Cardiac fibroblast (primary cell): Measurements from ENCODE around the gene CITED1.

Experiments used
- DNase-seq, 2 donors: peaks; one replicate each; pipeline versions ENCODE4 v3.0.0 to v3.0.0-alpha.2; 2010; ENCODE audit warnings: low read depth in 2 of 2
- H3K4me3 ChIP-seq, 2 donors: replicated peaks in 1 of 2; 1 replicate in 1 of 2; 2 replicates in 1 of 2; pipeline ENCODE4 v1.5.1; 2011; ENCODE audit warnings: low read depth in 2 of 2, low read length in 2 of 2, mild to moderate bottlenecking in 2 of 2, moderate library complexity in 1 of 2
- CTCF ChIP-seq: IDR thresholded peaks from one replicate; pipeline ENCODE4 v1.5.1; 2011; ENCODE audit warnings: low read depth, mild to moderate bottlenecking, low read length, inconsistent platforms

CITED1 gene

GRCh38 chrX:72316408-72317110 lies 10.8 kb upstream of the CITED1 start:
- no peak for DNase-seq
- no peak overlapping the region for H3K4me3 ChIP-seq
- TF ChIP-seq CTCF: no peak

- TF ChIP-seq CTCF: no peak
These were observed 9.2 kb upstream of the CITED1 start for GRCh38 chrX:72314881-72315280.

GRCh38 chrX:72313707-72314641 lies 8.3 kb upstream of the CITED1 start:
- DNase-seq: no peak
- H3K4me3 ChIP-seq: no peak overlapping the region
- no peak for TF ChIP-seq CTCF

More at GRCh38 chrX:72314881-72315280, 9.2 kb upstream of the CITED1 start:
- no peak for DNase-seq
- no peak overlapping the region for H3K4me3 ChIP-seq

- TF ChIP-seq CTCF: no peak
- no peak for DNase-seq
- no peak overlapping the region for H3K4me3 ChIP-seq
These were observed 6.7 kb upstream of the CITED1 start for GRCh38 chrX:72312311-72312940.

- TF ChIP-seq CTCF: no peak
- peak overlapping the region in 1 of 2 donors; percentile 23 for H3K4me3 ChIP-seq
- DNase-seq: no peak
These were observed 3.8 kb upstream of the CITED1 start for GRCh38 chrX:72309297-72310071.

- no peak for TF ChIP-seq CTCF
- DNase-seq: peak; percentile 58 to 73
- H3K4me3 ChIP-seq: peak overlapping the region in 1 of 2 donors; percentile 23
These were observed 3.0 kb upstream of the CITED1 start for GRCh38 chrX:72308566-72309296.
